Thyroid gland (tissue), 4 donors: ENCODE measurements around the gene SAFB2. TPM values are rescaled to one million over a fixed set of nuclear protein-coding genes. Genes with fewer than 3 reads are reported as not detected.
A peak's percentile ranks its signal among the peaks of the same experiment; 100 is the strongest.
"Not testable (repeated sequence)": the region's sequence is repeated elsewhere in the genome, so short reads cannot be mapped to it uniquely, and the experiment has no call there.

Source experiments
- DNase-seq, 2 donors: peaks; one replicate each; pipeline ENCODE4 v3.0.0-alpha.2; 2019
- H3K27ac ChIP-seq, 3 donors: fragments of 200-600 bp; sonication (generic); 1 replicate in 2 of 3; 2 replicates in 1 of 3; pipeline ENCODE4 v1.5.1; 2016 to 2019; ENCODE audit warnings: mild to moderate bottlenecking in 1 of 3, moderate library complexity in 1 of 3
- H3K27me3 ChIP-seq: fragments of 200-600 bp; sonication (generic); one replicate; pipeline ENCODE4 v1.5.1; 2019
- H3K36me3 ChIP-seq, 2 donors: fragments of 200-600 bp; sonication (generic); one replicate each; pipeline ENCODE4 v1.5.1; 2016 to 2019
- H3K4me1 ChIP-seq, 2 donors: fragments of 200-600 bp; sonication (generic); one replicate each; pipeline ENCODE4 v1.5.1; 2017 to 2019
- H3K4me3 ChIP-seq, 3 donors: fragments of 200-600 bp; sonication (generic); replicated peaks in 1 of 3; 1 replicate in 2 of 3; 2 replicates in 1 of 3; pipeline ENCODE4 v1.5.1; 2016; ENCODE audit warnings: mild to moderate bottlenecking in 1 of 3
- H3K9me3 ChIP-seq: fragments of 200-600 bp; sonication (generic); one replicate; pipeline ENCODE4 v1.5.1; 2017
- CTCF ChIP-seq, 6 experiments: fragments of 200-600 bp in 3 of 6; fragments of 450-650 bp in 3 of 6; sonication (generic) in 3 of 6; IDR thresholded peaks; one replicate each; pipeline ENCODE4 v1.5.1; 2016 to 2019; ENCODE audit warnings: antibody characterized with exemption in 6 of 6, mild to moderate bottlenecking in 2 of 6, inconsistent platforms in 1 of 6, moderate library complexity in 1 of 6
- POLR2A ChIP-seq, 2 donors: fragments of 450-650 bp; IDR thresholded peaks; one replicate each; pipeline ENCODE4 v1.6.1; 2017; ENCODE audit warnings: antibody characterized with exemption in 2 of 2, mild to moderate bottlenecking in 2 of 2, moderate library complexity in 1 of 2
- WGBS, 2 donors: methylation state at CpG; one replicate each; pipeline ENCODE4 v1.1.5; 2017; 5-methylcytosine and 5-hydroxymethylcytosine counted together
- intact Hi-C: fragments of 100-400 bp; cut with DNase I; formaldehyde crosslinking; loops from one replicate; pipeline ENCODE4 v1.15.1; 2023
- total RNA-seq, 4 donors: library from RNA; depleted of rRNA; stranded (reverse); fragments of >200 nt; gene quantifications; one replicate each; pipeline ENCODE4 v1.2.3, GENCODE V29; 2016

Gene SAFB2
- total RNA-seq, 4 donors from 2014 or later, result 52.2 to 74.5 (median 65.3) TPM

DNA sequence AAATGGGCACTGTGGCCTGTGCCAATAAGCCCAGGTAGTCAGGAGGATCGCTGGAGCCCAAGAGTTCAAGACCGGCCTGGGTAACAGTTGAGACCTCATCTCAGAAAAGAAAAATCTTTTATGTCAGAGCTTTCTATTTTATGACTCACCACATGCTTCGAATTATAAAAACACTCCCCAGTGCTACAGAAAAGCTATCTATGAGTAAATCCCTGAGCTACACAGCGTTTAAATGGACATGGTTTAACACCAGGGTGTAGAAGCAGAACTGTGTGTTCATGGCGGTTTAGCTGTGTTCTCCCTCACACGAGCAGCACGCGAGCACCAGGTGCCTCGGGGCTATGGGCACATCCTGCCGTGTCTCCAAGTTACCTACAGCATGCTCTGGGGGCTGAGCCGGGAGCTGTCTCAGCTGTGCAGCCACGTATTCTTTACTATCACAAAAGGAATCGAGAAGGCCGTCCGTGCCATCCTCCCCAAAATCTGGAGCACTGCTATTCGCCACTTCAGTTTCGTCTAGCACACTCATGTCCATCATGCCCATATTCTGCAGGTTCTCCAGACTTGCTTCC lies 6.7 kb downstream of the SAFB2 start:
- H3K27ac ChIP-seq, result no peak overlapping the region
- peaks cover 20 to 32% of the 10 kb centered on the region in 2 donors for H3K4me1 ChIP-seq
- no peaks in the 10 kb centered on the region for H3K27me3 ChIP-seq
- H3K36me3 ChIP-seq, result peaks cover 44 to 65% of the 10 kb centered on the region in 2 donors
- H3K4me3 ChIP-seq, result no peak overlapping the region
- no peak for TF ChIP-seq POLR2A (IDR thresholded peaks at IDR 0.05)
- 94 to 96% methylated on average over 17 of the region's 17 CpGs for WGBS, 2 donors
- intact Hi-C loops, result no loop called here
- no peaks in the 10 kb centered on the region for H3K9me3 ChIP-seq
- no peak for DNase-seq

DNA sequence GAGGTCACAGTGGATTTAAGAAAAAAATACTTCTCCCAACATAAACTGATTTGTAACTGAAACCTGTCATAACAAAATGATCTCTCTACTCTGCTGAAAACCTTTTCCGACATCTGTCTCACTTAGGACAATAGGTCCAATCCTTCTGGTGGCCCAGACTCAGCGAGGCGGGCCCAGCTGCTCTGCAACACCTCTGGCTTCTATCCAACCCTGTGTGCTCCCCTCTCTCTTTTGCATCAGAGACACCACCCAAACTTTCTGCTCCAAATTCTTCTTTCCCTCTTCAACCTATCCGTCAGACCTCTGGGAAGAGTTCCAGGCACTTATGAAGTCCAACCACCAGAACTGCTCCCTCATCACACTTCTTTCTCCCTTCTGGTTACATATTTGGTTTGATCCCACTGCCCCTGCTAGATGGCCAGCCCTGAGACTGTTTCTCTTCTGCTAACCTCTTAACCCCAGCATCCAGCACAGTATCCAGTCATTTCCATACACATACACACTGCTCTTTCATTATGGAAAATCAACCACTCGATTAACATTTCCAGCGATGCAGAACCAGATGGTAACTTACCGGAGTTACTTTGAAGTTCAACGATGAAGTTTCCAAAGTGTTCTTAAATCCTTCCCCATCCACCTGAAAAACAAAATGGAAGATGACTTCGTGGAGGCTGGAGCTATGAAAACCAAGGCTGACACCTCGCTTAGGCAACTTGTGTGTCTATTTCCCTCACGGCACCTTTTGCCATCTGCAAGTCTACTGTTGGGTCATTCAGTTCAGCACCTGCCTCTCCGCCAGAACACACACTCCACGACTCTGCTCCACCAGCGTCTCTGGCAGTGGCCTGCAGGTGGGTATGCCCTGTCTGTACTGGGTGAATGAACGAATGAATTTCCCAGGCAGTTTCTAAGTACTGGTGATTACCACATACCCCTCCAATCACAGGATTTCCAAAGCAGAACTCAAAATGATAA lies 9.4 kb downstream of the SAFB2 start:
- Histone ChIP-seq H3K36me3 (peaks cover 48 to 73% of the 10 kb centered on the region in 2 donors), H3K27me3 (no peaks in the 10 kb centered on the region), H3K9me3 (no peaks in the 10 kb centered on the region), H3K27ac (peak overlapping the region in 1 of 3 donors; percentile 47), H3K4me3 (no peak overlapping the region), H3K4me1 (peaks cover 16 to 28% of the 10 kb centered on the region in 2 donors)
- intact Hi-C loops, result no loop called here
- TF ChIP-seq POLR2A (IDR thresholded peaks at IDR 0.05), result no peak
- TF ChIP-seq CTCF (IDR thresholded peaks at IDR 0.05), result no peak
- WGBS, 2 donors, result 72 to 77% methylated on average over 15 of the region's 15 CpGs
- peak; percentile 65 to 67 for DNase-seq

DNA sequence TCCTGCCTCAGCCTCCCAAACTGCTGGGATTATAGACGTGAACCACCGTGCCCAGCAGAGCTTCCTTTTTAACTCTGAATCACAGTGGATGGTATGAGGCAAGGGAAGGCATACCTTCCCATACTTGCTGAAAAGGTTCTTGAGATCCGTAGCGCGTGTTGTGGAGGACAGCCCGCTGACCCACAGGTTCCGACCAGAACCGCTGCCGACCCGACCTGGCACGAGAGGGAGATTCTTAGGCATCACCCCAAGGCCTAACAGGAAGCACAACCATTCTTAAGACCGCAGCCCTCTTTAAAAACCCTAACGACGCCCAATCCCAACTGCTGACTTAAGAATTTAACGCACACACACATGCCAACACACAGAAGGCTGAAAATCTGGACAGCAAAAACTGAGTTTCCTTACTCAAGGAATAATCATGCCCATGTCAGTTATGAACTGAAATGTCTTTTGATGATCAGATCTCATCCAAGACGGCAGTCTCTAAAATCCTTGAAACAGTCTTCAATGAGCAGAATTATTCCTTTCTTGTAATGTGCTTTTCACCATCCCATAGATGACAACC lies 12.6 kb downstream of the SAFB2 start:
- no peaks in the 10 kb centered on the region for H3K9me3 ChIP-seq
- peaks cover 56 to 73% of the 10 kb centered on the region in 2 donors for H3K36me3 ChIP-seq
- WGBS, 2 donors, result 95 to 97% methylated on average over 16 of the region's 16 CpGs
- DNase-seq, result no peak
- H3K27me3 ChIP-seq, result no peaks in the 10 kb centered on the region
- peaks cover 16 to 28% of the 10 kb centered on the region in 2 donors for H3K4me1 ChIP-seq
- intact Hi-C loops, result no loop called here
- H3K4me3 ChIP-seq, result no peak overlapping the region
- H3K27ac ChIP-seq, result peak overlapping the region; percentile 53 to 69 (median 57)
- no peak for TF ChIP-seq CTCF (IDR thresholded peaks at IDR 0.05)

- DNase-seq, result peak; percentile 59 to 65
- H3K27ac ChIP-seq, result peak overlapping the region; percentile 60 to 62 (median 60)
- H3K9me3 ChIP-seq, H3K27me3 ChIP-seq, intact Hi-C loops, H3K4me3 ChIP-seq: not testable (repeated sequence)
- peaks cover 54 to 70% of the 10 kb centered on the region in 2 donors for H3K36me3 ChIP-seq
- peaks cover 16 to 26% of the 10 kb centered on the region in 2 donors for H3K4me1 ChIP-seq
- WGBS, 2 donors, result 76 to 79% methylated on average over 9 of the region's 9 CpGs
Measured at GRCh38 chr19:5608766-5609165, 13.8 kb downstream of the SAFB2 start.

DNA sequence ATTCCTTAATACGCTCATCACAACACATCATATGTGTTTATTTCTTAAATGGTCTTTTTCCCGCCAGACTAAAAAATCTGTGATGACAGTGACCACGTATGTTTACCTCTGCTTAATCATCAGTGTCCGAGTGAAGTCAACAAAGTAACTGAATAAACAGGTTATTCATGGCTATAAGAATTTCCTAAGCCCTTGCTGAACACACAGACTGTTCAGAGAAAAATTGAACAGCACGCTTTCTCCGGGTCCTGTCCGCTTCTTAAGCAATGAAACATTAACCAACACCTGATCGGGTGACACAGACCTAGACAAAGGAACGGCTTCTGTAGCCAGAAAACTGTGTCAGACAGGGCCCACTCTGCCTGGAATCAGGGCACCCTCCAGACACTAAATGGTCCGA lies 14.3 kb downstream of the SAFB2 start:
- peaks cover 13 to 21% of the 10 kb centered on the region in 2 donors for H3K4me1 ChIP-seq
- intact Hi-C loops, result no loop called here

More for the DNA sequence above, 14.3 kb downstream of the SAFB2 start:
- Histone ChIP-seq H3K4me3 (no peak overlapping the region), H3K9me3 (no peaks in the 10 kb centered on the region), H3K27me3 (no peaks in the 10 kb centered on the region), H3K36me3 (peaks cover 54 to 70% of the 10 kb centered on the region in 2 donors), H3K27ac (peak overlapping the region; percentile 60 to 62 (median 60))
- WGBS, 2 donors, result 94 to 96% methylated on average over 10 of the region's 10 CpGs
- no peak for TF ChIP-seq POLR2A (IDR thresholded peaks at IDR 0.05)
- TF ChIP-seq CTCF (IDR thresholded peaks at IDR 0.05), result no peak
- no peak for DNase-seq
